GM19240 (cell line): Measurements from ENCODE around the gene ATP2C1.
"Not testable (repeated sequence)": the region's sequence is repeated elsewhere in the genome, so short reads cannot be mapped to it uniquely, and the experiment has no call there.

Source experiments
- DNase-seq: peaks from one replicate; pipeline ENCODE4 v3.0.0; 2011; ENCODE audit warnings: low spot score; ENCODE audit not compliant: insufficient read length

Gene ATP2C1

DNA sequence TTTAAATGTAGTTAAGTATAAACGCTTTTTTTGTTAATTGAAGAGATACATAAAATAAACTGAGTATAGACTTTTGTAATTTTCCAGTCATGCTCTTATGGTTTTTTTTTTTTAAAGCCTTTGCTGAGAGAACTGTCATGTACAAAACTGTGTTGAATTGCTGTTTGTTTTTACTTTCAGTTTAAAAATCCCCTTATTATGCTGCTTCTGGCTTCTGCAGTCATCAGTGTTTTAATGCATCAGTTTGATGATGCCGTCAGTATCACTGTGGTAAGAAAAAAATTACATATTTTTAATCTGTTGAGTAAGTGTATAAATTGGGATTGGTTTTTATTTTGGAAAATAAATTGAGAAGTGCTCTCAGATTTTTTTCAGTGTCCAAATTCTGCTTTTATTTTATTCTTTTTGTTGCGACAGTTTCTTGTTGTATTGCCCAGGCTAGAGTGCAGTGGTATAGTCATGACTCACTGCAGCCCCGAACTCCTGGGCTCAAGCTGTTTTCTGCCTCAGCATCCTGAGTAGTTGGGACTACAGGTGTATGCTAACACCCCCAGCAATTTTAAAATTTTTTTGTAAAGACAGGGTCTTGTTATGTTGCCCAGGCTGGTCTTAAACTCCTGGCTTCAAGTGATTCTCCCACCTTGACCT is 40.7 kb downstream of the ATP2C1 start:
- DNase-seq = no peak

DNA sequence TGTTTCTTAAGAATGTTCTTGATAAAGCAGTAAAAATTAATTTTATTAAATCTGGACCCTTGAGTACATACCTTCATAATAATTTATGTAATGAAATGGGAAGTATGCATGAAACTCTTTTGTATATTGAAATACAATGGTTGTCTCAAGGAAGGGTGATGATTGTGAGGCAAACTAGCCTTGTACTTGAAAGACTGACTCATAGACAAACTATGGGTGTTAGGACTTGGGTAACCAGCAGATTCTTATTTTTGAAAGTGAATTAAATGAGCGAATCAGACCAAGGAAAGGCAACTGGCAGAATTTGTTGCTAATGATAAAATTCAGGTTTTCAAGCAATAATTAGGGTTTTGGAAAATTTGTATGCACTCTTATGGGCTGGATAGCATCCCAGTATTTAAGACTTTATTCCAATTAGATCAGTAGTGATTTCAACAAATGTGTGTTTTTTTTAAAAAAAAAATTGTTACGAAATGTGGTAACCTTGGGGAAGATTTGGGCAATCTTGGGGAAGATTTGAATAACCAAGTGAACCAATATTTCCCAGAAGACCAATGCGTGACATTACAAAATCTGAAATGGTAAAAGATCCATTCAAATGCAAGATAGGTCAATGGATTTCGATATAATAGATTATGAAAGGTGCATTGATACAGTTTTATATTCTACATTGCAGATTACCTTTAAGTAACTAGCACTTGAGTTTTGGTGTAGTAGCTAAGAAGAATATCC is 42.0 kb downstream of the ATP2C1 start:
- DNase-seq = no peak

DNA sequence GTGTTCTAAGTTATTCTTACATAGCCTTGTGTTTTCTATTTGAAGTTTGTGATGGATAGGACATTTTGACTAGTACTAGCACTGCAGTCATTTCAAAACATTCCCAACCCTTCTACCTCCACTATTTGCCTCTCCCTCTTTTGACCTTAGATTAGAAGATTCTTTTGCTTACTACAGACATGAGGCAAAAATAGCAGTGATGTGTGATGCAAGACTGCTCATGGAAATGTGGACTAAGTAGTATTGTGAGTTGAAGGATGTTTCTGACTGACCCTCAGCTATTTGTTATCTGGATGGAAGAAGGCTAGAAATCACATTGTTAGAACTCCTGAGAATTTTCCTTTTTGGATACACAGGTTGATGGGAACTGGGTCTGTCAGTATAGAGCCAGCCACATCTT is 45.9 kb downstream of the ATP2C1 start:
- no peak for DNase-seq

- no peak for DNase-seq
These were observed 47.9 kb downstream of the ATP2C1 start for GRCh38 chr3:130941793-130942192.

- DNase-seq = no peak
These were observed 53.0 kb downstream of the ATP2C1 start for GRCh38 chr3:130946882-130947281.

- no peak for DNase-seq
These were observed 54.3 kb downstream of the ATP2C1 start for GRCh38 chr3:130948001-130948773.

DNA sequence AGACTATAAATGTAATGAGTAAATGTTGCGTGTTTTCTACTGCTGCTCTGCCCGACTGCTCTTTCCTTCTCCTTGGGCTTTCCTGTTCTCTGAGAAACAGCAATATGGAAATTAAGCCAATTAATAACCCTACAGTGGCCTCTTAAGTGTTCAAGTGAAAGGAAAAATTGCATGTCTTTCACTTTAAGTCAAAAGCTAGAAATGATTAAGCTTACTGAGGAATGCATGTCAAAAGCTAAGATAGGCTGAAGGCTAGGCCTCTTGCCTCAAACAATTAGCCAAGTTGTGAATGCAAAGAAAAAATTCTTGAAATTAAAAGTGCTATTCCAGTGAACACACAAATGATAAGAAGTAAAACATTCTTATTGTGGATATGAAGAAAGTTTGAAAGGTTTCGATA is 55.0 kb downstream of the ATP2C1 start:
- no peak for DNase-seq

GRCh38 chr3:130950124-130950523 is 56.2 kb downstream of the ATP2C1 start:
- DNase-seq = no peak

GRCh38 chr3:130950641-130951040 is 56.8 kb downstream of the ATP2C1 start:
- no peak for DNase-seq

DNA sequence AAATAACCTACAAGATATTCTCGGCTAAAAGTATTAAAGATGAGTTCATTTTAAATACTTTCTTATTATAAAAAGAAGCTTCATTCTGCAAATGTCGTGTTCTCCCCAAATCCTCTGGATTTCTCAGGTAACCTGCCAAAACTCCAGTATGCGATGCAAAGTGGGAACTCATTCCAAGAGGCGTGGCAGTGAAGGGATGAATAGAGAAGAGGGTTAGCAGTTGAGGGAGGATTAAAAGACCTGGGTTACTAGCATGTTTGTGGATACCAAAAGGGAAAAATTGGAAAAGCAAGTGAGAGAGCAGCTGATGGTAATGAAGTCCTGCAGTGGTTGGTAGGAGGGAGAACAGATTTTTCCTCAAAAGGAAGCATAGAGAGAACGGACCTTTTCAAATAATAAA is 61.6 kb downstream of the ATP2C1 start:
- no peak for DNase-seq

GRCh38 chr3:130956281-130956680 is 62.4 kb downstream of the ATP2C1 start:
- DNase-seq = no peak

DNA sequence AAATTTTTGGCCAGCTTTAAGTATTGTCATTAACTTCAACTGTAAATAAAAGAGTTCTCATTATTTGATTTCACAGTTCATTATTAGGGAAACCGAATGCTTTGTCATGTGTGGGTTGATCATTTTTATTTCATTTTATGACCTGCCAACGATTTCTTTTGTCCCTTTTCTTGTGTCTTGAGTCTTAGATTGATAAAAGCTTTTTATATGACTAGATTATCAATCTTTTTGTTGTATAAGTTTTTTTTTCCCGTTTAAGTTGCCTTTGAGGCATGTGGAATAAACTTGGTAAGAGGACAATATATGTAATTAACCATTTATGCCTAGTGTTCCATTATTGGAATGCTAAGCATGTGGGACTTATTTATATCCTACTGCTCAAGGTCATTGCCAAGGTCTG is 62.8 kb downstream of the ATP2C1 start:
- DNase-seq = no peak

- no peak for DNase-seq
These were observed 66.4 kb downstream of the ATP2C1 start for GRCh38 chr3:130960139-130960795.

DNA sequence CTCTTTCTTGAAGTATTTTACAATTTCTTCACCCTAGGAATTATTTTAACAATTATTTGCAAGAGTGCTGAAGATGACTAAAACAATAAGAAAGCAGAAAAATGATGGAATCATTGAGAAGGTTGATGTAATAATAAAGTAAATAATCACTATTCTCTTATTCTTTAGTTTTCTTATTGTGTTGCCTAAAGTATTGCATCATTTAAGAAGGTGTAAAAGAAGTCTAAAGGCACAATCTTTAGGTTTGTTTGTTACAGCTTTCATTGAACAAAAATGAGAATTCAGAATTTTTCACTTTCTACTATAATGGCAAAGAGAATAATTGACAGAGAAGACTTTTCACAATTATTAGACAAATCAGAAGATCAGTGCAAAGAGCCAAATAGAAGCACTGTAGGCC is 67.6 kb downstream of the ATP2C1 start:
- DNase-seq = no peak

GRCh38 chr3:130963444-130963843 is 69.6 kb downstream of the ATP2C1 start:
- no peak for DNase-seq

GRCh38 chr3:130963878-130964277 is 70.0 kb downstream of the ATP2C1 start:
- no peak for DNase-seq

DNA sequence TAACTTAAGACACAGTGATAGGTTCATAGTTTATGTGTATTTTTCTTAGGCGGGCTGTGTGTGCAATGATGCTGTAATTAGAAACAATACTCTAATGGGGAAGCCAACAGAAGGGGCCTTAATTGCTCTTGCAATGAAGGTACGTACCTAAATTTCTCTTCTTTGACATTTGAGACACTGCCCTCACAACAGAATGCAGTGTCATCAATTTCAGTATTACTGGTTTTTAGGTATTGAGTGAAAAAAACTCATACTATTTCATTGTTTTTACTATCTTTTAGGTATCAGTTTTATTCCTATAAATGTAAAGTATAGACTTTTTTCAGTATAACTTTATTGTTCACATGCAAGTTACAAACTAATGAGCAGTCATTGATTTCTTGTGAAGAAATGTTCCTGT is 73.4 kb downstream of the ATP2C1 start:
- DNase-seq = no peak

DNA sequence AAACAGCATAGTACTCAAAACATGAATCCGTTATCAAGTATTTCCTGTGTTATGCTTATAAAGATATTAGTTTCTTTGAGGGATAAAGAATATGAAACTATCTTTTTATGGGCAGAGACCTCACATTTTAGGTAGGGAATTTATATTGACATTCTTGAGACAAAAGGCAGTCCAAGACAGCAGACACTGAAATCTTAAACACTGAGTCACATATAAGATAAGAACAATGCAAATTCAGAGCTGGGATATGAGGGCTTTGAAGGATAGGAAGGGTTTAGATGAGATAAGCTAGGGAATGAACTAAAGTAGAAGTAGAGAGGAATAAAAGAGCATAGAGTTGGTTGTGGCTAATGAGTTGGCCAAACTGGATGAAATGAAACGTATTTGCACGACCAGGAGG is 74.3 kb downstream of the ATP2C1 start:
- DNase-seq = no peak

DNA sequence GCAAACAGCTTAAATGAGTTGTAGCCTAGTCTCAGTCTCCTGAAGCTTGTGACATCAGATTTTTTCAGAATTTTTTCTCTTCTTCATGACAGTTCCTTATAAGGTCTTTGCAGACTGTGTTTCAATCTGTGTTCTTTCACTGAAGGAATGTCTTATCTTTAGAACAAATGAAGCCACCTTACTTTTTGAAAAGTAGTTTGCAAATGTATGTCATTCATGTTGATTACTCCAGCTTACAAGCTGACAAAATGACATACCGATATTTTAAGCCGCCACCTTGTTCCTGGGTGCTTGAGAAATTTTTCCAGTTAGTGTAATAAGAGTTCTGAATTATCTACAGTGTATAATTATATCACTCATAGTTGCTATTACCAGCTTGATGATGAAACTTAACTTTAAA is 75.7 kb downstream of the ATP2C1 start:
- DNase-seq = no peak

GRCh38 chr3:130971208-130971607 is 77.3 kb downstream of the ATP2C1 start:
- DNase-seq = no peak

DNA sequence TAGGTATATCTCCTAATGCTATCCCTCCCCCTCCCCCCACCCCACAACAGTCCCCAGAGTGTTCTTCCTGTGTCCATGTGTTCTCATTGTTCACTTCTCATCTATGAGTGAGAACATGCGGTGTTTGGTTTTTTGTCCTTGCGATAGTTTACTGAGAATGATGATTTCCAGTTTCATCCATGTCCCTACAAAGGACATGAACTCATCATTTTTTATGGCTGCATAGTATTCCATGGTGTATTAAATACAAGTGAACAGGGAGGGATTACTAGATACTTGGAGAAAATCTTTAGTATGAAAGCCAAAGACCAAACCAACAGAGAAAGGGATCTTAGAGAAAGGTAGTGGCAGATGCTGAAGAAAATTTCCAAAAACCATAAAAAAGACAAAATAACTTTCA is 78.7 kb downstream of the ATP2C1 start:
- not testable (repeated sequence) for DNase-seq

DNA sequence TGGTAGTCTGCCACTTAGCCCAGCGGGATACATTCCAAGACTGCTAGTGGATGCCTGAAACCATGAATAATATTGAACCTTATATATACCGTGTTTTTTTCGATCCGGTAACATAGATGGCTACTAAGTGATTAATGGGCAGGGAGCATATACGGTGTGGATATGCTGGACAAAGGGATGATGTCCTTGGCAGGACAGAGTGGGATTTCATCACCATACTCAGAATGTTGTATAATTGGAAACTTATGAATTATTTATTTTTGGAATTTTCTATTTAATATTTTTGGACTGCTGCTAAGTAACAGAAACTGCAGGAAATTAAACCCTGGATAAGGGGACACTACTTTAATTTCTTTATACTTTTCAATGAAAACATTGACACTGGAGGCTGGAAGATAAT is 79.5 kb downstream of the ATP2C1 start:
- no peak for DNase-seq
